ENCODE data around the gene PDE4A.
"Not testable (repeated sequence)": the region's sequence is repeated elsewhere in the genome, so short reads cannot be mapped to it uniquely, and the experiment has no call there.

Gene PDE4A

GRCh38 chr19:10424011-10424637 is 3.8 kb downstream of the PDE4A start:
- DNase-seq (ENCODE audit: low read depth, low spot score) = no peak

- no peak for DNase-seq (ENCODE audit: low read depth, low spot score)
These were observed 6.8 kb downstream of the PDE4A start for GRCh38 chr19:10427169-10427568.

GRCh38 chr19:10428996-10429381 is 8.7 kb downstream of the PDE4A start:
- DNase-seq (ENCODE audit: low read depth, low spot score) = no peak

GRCh38 chr19:10430505-10431253 is 10.3 kb downstream of the PDE4A start:
- DNase-seq (ENCODE audit: low read depth, low spot score) = no peak

- no peak for DNase-seq (ENCODE audit: low read depth, low spot score)
These were observed 11.1 kb downstream of the PDE4A start for GRCh38 chr19:10431254-10431942.

- DNase-seq (ENCODE audit: low read depth, low spot score) = no peak
These were observed 11.8 kb downstream of the PDE4A start for GRCh38 chr19:10431943-10432735.

GRCh38 chr19:10432736-10433130 is 12.4 kb downstream of the PDE4A start:
- DNase-seq (ENCODE audit: low read depth, low spot score) = no peak

GRCh38 chr19:10433131-10433536 is 12.8 kb downstream of the PDE4A start:
- no peak for DNase-seq (ENCODE audit: low read depth, low spot score)

GRCh38 chr19:10439588-10439987 is 19.2 kb downstream of the PDE4A start:
- no peak for DNase-seq (ENCODE audit: low read depth, low spot score)

GRCh38 chr19:10442698-10443097 is 22.4 kb downstream of the PDE4A start:
- no peak for DNase-seq (ENCODE audit: low read depth, low spot score)

GRCh38 chr19:10449037-10449436 is 28.7 kb downstream of the PDE4A start:
- no peak for DNase-seq (ENCODE audit: low read depth, low spot score)

- no peak for DNase-seq (ENCODE audit: low read depth, low spot score)
These were observed 30.0 kb downstream of the PDE4A start for GRCh38 chr19:10450191-10450852.

GRCh38 chr19:10450853-10451609 is 30.7 kb downstream of the PDE4A start:
- peak; percentile 71 for DNase-seq (ENCODE audit: low read depth, low spot score)

GRCh38 chr19:10452726-10453618 is 32.6 kb downstream of the PDE4A start:
- no peak for DNase-seq (ENCODE audit: low read depth, low spot score)

- no peak for DNase-seq (ENCODE audit: low read depth, low spot score)
These were observed 33.5 kb downstream of the PDE4A start for GRCh38 chr19:10453852-10454251.

- peak; percentile 71 for DNase-seq (ENCODE audit: low read depth, low spot score)
These were observed 33.9 kb downstream of the PDE4A start for GRCh38 chr19:10454267-10454666.

- DNase-seq (ENCODE audit: low read depth, low spot score) = not testable (repeated sequence)
These were observed 38.4 kb downstream of the PDE4A start for GRCh38 chr19:10458733-10459132.

- no peak for DNase-seq (ENCODE audit: low read depth, low spot score)
These were observed 40.3 kb downstream of the PDE4A start for GRCh38 chr19:10460714-10461046.

- peak; percentile 45 for DNase-seq (ENCODE audit: low read depth, low spot score)
These were observed 41.0 kb downstream of the PDE4A start for GRCh38 chr19:10461047-10461949.
